Vagina (tissue), 2 donors: ENCODE results near the gene ABCD3. TPM values are rescaled to one million over a fixed set of nuclear protein-coding genes. Genes with fewer than 3 reads are reported as not detected.

Experiments
- DNase-seq, 2 donors: peaks; one replicate each; pipeline ENCODE4 v3.0.0-alpha.2; 2017; ENCODE audit errors: extremely low spot score in 2 of 2
- H3K27ac ChIP-seq: fragments of 200-600 bp; sonication (generic); one replicate; pipeline ENCODE4 v1.5.1; 2019
- H3K27me3 ChIP-seq: fragments of 200-600 bp; sonication (generic); one replicate; pipeline ENCODE4 v1.5.1; 2019
- H3K36me3 ChIP-seq, 2 donors: fragments of 200-600 bp; sonication (generic); one replicate each; pipeline ENCODE4 v1.5.1; 2017 to 2019
- H3K4me1 ChIP-seq: fragments of 200-600 bp; sonication (generic); one replicate; pipeline ENCODE4 v1.5.1; 2019
- H3K4me3 ChIP-seq, 2 donors: fragments of 200-600 bp; sonication (generic); 1 replicate in 1 of 2; 2 replicates in 1 of 2; pipeline ENCODE4 v1.5.1; 2016 to 2019
- H3K9me3 ChIP-seq: fragments of 200-600 bp; sonication (generic); one replicate; pipeline ENCODE4 v1.5.1; 2019
- CTCF ChIP-seq, 3 experiments: fragments of 450-650 bp in 2 of 3; fragments of 200-600 bp in 1 of 3; sonication (generic) in 1 of 3; IDR thresholded peaks; one replicate each; pipeline ENCODE4 v1.5.1; 2017 to 2019; ENCODE audit warnings: antibody characterized with exemption in 3 of 3, mild to moderate bottlenecking in 2 of 3, moderate library complexity in 2 of 3
- POLR2A ChIP-seq, 2 donors: fragments of 450-650 bp; IDR thresholded peaks; one replicate each; pipeline ENCODE4 v1.6.1; 2017; ENCODE audit warnings: antibody characterized with exemption in 2 of 2, mild to moderate bottlenecking in 2 of 2, moderate library complexity in 2 of 2
- POLR2AphosphoS5 ChIP-seq, 2 donors: sonication (generic); formaldehyde crosslinking; IDR thresholded peaks; one replicate each; pipeline ENCODE4 v1.9.0; 2017; ENCODE audit warnings: antibody characterized with exemption in 2 of 2, mild to moderate bottlenecking in 2 of 2, low read depth in 1 of 2; ENCODE audit not compliant: insufficient read depth in 1 of 2
- intact Hi-C: fragments of 100-400 bp; cut with DNase I; formaldehyde crosslinking; loops from one replicate; pipeline ENCODE4 v1.15.1; 2023
- total RNA-seq: library from RNA; depleted of rRNA; stranded (reverse); fragments of >200 nt; gene quantifications from one replicate; pipeline ENCODE4 v1.2.3, GENCODE V29; 2016

The ABCD3 gene
- total RNA-seq, 1 donor from 2014 or later = 16.2 TPM

DNA sequence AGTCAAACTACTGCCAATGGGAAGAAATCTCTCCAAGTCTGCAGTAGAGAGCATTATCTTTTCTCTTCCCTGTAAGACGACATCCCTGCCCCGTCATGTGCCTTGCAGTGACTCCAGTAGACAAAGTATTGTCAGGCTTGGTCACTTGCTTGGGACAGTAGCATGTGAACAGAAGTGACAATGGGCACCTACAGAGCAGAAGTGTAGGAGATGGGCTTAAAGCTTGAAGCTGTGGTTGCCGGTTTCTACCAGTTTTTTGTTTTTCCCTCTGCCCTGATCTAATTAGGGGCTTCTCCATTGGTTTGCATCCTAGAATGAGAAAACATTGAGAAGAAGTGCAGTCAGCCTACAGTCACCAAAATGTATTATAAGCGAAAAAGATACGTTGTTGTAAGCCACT, 110.6 kb downstream of the ABCD3 start:
- no peaks in the 10 kb centered on the region for H3K27me3 ChIP-seq
- H3K36me3 ChIP-seq = peaks cover 0 to 33% of the 10 kb centered on the region in 2 donors
- H3K27ac ChIP-seq = no peak overlapping the region
- H3K9me3 ChIP-seq = no peaks in the 10 kb centered on the region
- DNase-seq = no peak
- TF ChIP-seq POLR2AphosphoS5 (IDR thresholded peaks at IDR 0.05; ENCODE audit: insufficient read depth in 1 of 2, low read depth in 1 of 2) (no peak), CTCF (IDR thresholded peaks at IDR 0.05) (no peak), POLR2A (IDR thresholded peaks at IDR 0.05) (no peak)
- H3K4me3 ChIP-seq = no peak overlapping the region
- intact Hi-C loops = no loop called here
- H3K4me1 ChIP-seq = peaks cover 10% of the 10 kb centered on the region

DNA sequence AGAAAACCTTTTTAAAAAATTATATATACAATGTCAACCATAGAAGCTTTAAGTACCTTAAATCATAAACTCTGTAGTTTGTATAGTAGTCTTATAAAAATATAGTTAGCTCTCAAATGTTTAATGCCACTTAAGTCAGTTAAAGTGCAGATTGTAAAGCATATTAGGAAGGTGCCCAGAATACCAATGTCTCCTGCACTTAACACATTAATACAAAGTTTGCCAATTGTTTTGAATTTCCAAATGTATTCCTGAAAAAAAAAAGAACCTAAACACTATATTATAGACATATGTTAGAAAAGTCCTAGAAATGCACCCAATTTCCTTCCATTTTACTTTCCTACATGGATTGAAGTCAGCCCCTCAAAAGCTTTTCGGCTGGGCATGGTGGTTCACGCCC, 111.2 kb downstream of the ABCD3 start:
- intact Hi-C loops = no loop called here
- peaks cover 10% of the 10 kb centered on the region for H3K4me1 ChIP-seq
- H3K9me3 ChIP-seq = no peaks in the 10 kb centered on the region
- no peak for DNase-seq
- no peaks in the 10 kb centered on the region for H3K27me3 ChIP-seq
- H3K36me3 ChIP-seq = peaks cover 0 to 35% of the 10 kb centered on the region in 2 donors
- no peak overlapping the region for H3K4me3 ChIP-seq
- no peak for TF ChIP-seq CTCF (IDR thresholded peaks at IDR 0.05)
- no peak for TF ChIP-seq POLR2AphosphoS5 (IDR thresholded peaks at IDR 0.05; ENCODE audit: insufficient read depth in 1 of 2, low read depth in 1 of 2)
- TF ChIP-seq POLR2A (IDR thresholded peaks at IDR 0.05) = no peak
- H3K27ac ChIP-seq = no peak overlapping the region

GRCh38 chr1:94530373-94530878, 112.2 kb downstream of the ABCD3 start:
- intact Hi-C loops = loop anchor here (5.0 kb wide), 1 partner anchor 133 kb away; no protein-coding TSS in a partner anchor
- Histone ChIP-seq H3K9me3 (no peaks in the 10 kb centered on the region), H3K4me3 (no peak overlapping the region), H3K27me3 (no peaks in the 10 kb centered on the region), H3K27ac (no peak overlapping the region), H3K4me1 (peaks cover 10% of the 10 kb centered on the region), H3K36me3 (peaks cover 0 to 44% of the 10 kb centered on the region in 2 donors)
- DNase-seq = no peak
- no peak for TF ChIP-seq CTCF (IDR thresholded peaks at IDR 0.05)
- no peak for TF ChIP-seq POLR2AphosphoS5 (IDR thresholded peaks at IDR 0.05; ENCODE audit: insufficient read depth in 1 of 2, low read depth in 1 of 2)

DNA sequence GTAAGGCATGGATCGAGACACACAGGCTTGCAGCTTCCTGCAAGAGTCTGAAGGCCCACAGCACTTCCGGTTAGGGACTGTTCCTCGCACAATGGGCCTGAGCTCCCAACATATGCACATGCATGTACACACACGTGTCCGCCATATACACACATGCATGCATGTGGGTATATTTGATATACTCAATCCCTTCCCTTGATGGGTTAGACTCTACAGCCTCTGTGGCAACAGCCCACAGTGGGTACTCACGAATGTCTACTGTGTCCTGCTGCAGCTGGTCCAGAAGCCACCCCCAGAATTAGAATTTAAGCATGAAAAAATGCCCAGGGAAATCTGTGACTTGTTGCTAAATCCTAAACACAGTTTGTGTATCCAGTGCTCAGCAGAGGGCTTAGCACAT, 113.5 kb downstream of the ABCD3 start:
- peaks cover 0 to 50% of the 10 kb centered on the region in 2 donors for H3K36me3 ChIP-seq
- no peak for TF ChIP-seq CTCF (IDR thresholded peaks at IDR 0.05)
- no peak for TF ChIP-seq POLR2AphosphoS5 (IDR thresholded peaks at IDR 0.05; ENCODE audit: insufficient read depth in 1 of 2, low read depth in 1 of 2)
- no peak for TF ChIP-seq POLR2A (IDR thresholded peaks at IDR 0.05)
- intact Hi-C loops = loop anchor here (5.0 kb wide), 1 partner anchor 134 kb away; no protein-coding TSS in a partner anchor

DNA sequence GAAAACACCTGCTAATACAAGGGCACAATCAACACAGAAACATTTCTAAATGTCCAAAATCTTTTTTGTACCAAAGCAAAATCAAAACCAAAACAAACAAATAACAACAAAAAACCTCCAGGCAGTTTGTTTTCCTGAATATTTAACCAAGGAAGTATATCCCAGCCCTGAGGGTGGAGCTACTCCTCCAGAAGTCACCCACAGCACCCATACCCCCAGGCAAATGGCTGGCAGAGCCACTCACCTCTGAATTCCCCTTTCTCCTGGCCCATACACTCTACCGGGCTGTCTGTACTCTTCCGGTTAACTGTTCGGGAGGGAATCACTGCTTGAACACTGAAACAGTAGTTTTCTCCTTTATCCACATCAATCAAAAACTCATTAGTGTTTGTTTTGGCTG, 113.9 kb downstream of the ABCD3 start:
- H3K27me3 ChIP-seq = no peaks in the 10 kb centered on the region
- intact Hi-C loops = loop anchor here (5.0 kb wide), 1 partner anchor 135 kb away; no protein-coding TSS in a partner anchor
- H3K36me3 ChIP-seq = peaks cover 0 to 50% of the 10 kb centered on the region in 2 donors
- H3K27ac ChIP-seq = no peak overlapping the region
- no peak overlapping the region for H3K4me3 ChIP-seq
- no peak for DNase-seq
- H3K4me1 ChIP-seq = peaks cover 10% of the 10 kb centered on the region
- TF ChIP-seq CTCF (IDR thresholded peaks at IDR 0.05) = no peak
- no peak for TF ChIP-seq POLR2A (IDR thresholded peaks at IDR 0.05)
- no peak for TF ChIP-seq POLR2AphosphoS5 (IDR thresholded peaks at IDR 0.05; ENCODE audit: insufficient read depth in 1 of 2, low read depth in 1 of 2)
- no peaks in the 10 kb centered on the region for H3K9me3 ChIP-seq

More for the DNA sequence above, 113.5 kb downstream of the ABCD3 start:
- DNase-seq = peak in 1 of 2 donors; percentile 77
- Histone ChIP-seq H3K27ac (no peak overlapping the region), H3K27me3 (no peaks in the 10 kb centered on the region), H3K4me3 (no peak overlapping the region), H3K9me3 (no peaks in the 10 kb centered on the region), H3K4me1 (peaks cover 10% of the 10 kb centered on the region)
